VCaP (cell line): ENCODE data around the gene PDK2.
A peak's percentile ranks its signal among the peaks of the same experiment; 100 is the strongest.

Source experiments
- H3K27ac ChIP-seq: fragments of 450-650 bp; 2 replicates; pipeline ENCODE4 v1.5.1; 2017
- TF ChIP-seq, protein P1 (sequence below): fragments of 450-650 bp; conservative IDR thresholded peaks from 2 replicates; pipeline ENCODE4 v1.5.1; 2017; ENCODE audit warnings: mild to moderate bottlenecking, moderate library complexity

Gene PDK2

DNA sequence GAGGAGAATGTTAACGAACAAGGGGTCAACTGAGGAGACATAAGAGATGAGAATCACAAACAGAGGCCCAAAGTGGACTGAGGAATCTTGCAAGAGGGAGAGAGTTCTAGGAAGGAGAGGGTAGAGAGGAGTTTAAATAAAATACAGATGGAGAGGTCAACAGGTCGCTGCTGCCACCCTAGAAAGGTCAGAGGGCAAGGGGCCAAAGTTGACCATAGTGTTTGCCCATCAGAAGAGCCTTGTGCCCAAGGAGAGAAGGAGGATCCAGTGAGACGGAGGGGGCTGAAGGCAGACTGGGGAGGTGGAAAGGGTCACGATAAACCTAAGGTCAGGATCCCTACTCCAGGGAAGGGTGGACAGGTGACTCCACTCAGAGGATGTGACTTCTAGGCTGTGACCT is 46.2 kb upstream of the PDK2 start:
- no peak overlapping the region for H3K27ac ChIP-seq

DNA sequence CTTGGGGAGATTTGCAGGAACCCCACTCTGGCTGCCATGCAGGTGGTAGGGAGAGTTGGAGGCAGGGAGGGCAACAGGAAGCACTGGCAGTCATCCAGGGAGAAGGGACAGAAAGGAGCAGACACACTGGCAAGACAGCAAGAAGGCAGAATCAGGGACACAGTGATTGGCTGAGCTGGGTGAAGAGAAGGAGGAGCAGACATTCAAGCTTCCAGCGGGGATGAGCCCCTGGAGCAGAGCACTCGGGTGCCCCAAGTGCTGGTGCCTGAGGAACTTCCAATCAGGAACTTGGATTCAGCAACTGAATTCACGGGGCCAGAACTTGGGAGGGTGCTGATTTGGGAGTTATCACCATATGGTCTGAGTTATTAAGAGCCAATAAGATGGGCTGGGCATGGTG is 45.5 kb upstream of the PDK2 start:
- TF ChIP-seq, protein P1, sequence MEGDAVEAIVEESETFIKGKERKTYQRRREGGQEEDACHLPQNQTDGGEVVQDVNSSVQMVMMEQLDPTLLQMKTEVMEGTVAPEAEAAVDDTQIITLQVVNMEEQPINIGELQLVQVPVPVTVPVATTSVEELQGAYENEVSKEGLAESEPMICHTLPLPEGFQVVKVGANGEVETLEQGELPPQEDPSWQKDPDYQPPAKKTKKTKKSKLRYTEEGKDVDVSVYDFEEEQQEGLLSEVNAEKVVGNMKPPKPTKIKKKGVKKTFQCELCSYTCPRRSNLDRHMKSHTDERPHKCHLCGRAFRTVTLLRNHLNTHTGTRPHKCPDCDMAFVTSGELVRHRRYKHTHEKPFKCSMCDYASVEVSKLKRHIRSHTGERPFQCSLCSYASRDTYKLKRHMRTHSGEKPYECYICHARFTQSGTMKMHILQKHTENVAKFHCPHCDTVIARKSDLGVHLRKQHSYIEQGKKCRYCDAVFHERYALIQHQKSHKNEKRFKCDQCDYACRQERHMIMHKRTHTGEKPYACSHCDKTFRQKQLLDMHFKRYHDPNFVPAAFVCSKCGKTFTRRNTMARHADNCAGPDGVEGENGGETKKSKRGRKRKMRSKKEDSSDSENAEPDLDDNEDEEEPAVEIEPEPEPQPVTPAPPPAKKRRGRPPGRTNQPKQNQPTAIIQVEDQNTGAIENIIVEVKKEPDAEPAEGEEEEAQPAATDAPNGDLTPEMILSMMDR: no peak
- H3K27ac ChIP-seq: no peak overlapping the region

More for the DNA sequence above, 46.2 kb upstream of the PDK2 start:
- TF ChIP-seq, protein P1: no peak

DNA sequence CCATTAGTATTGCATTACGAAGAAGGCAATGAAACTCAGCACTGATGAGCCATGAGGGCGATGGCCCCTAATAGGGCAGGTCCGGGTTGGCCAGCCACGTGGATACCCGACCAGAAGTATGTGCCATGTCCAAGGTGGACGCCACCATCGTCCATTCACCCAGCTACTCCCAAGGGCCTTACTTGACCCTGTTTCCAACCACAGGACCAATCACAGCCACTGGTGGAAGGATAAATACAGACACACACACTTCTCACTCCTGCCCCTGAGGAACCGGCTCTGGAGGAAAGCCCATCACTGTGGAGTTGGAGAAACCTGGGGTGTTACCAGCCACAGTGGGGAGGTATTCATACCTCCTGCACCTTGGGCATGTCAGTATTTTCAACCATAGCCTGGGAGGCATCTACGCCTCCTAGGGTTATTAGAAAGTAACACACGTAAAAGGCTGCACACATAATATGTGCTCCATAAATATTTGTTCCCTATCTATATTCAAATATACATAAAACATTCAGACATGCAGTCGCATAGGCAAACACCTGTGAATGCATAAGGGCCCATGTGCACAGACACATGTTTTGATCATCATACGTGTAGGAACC is 44.6 kb upstream of the PDK2 start:
- H3K27ac ChIP-seq: peak overlapping the region; percentile 91; the same call in 1 of the 2 replicates
- TF ChIP-seq, protein P1: no peak

DNA sequence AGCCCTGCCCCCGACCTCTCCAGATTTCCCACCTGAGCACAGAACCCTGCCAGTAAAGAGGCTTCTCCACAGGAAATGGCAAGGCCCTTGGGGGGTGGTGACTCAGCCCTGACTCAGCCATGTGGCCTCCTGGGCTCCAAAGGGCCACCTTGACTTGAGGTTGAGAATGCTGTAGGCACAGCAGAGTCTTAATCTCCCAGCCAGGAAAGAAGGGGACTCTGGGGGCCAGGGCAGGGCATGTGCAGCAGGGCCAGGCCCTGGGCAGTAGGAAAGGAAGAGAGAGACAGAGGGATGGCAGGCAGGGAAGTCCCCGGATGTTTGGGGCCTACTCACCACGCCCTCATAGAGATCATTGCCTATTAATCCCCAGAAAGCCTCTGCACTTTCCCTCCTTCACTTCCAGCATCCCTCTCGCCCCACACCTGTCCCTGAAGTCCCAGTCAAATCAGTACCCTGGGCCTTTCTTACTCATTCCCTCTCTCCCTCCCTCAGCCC is 44.0 kb upstream of the PDK2 start:
- TF ChIP-seq, protein P1: no peak
- peak overlapping the region; percentile 91 for H3K27ac ChIP-seq

DNA sequence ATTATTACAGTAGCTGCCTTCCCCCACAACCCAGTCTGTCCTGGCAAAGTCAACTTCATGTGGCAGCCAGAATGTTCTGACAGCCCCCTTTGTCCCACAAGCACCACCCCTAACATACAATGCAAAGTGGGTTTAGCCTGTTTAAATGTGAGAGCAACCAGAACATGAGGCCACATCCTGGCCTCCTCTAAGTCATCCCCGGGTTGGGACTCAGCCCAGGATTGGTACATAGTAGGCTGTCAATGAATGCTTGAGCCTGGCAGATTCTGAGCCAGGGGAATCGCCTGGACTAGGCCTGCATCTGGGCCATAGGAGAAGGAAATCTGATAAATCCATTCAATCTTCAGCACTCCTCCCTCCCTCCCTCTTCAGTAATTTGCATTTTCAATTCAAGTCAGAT is 43.5 kb upstream of the PDK2 start:
- peak overlapping the region; percentile 91 for H3K27ac ChIP-seq
- TF ChIP-seq, protein P1: no peak

DNA sequence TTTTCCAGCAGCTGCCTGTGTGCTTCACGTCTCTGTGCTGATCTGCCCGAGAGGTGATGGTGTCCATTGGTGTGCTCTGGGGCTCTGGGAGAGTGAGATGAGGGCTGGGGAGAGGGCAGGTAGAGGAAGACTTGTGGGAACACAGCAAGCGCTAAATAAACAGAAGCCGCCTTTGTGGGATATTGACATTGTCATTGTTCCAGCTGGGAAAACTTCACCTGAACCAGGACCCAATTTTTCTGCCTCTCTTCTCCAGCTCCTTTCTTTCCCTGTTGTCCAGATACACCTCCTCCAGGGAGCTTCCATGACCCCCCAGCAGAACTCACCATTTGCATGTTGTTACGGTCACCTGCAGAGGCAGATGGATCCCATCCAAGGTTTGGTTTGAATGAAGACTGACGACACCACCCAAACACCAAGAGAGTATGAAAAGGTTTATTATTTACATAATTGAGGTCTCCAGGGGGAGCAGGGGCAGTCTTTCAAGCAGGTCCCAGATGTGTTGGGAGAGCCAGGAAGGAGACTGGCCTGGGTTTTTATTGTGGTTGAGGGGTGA is 42.8 kb upstream of the PDK2 start:
- TF ChIP-seq, protein P1: no peak
- H3K27ac ChIP-seq: peak overlapping the region; percentile 91

DNA sequence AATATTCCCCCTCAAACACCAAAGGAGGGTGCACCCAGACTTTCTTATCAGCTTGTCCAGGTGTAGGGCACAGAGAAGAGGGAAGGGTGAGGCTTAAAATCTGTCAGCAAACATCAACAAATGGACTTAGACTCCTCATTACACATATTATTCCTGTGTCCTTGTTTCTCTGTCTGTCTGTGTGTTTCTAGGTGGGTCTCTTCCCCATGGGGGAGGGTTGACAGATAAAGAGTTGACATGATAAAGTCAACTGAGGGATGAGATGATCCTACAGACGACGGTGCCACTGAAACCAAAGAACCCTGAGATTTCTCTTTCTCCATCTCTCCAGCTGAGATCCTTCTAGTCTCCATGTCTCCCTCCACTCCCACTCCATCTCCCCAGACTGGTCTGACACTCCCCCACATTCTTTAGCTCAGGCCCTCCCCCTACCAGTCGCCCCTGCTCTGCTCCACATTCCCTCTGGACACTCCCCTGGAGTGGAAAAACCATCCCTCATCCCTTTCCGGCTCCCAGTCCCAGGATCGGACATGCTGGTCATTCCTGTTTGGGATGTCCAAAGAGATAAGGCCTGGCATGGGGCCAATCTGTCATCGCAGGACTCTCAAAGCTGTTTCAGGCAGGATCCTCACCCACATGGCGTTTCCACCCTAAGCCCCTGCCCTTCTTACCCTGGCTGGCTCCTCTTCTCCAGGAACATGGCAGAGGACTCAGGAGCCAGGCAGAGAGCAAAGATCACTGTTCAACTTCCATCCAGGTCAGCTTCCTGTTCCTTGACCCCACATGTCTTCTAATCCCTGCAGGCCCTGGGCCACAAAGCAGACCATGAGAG is 42.1 kb upstream of the PDK2 start:
- peak overlapping the region; percentile 91 for H3K27ac ChIP-seq
- TF ChIP-seq, protein P1: no peak
